Measurements from ENCODE around the gene ABLIM3. TPM values are rescaled to one million over a fixed set of nuclear protein-coding genes. Genes with fewer than 3 reads are reported as not detected.

Gene ABLIM3
- total RNA-seq, 2 experiments from 2014 or later: not detected

DNA sequence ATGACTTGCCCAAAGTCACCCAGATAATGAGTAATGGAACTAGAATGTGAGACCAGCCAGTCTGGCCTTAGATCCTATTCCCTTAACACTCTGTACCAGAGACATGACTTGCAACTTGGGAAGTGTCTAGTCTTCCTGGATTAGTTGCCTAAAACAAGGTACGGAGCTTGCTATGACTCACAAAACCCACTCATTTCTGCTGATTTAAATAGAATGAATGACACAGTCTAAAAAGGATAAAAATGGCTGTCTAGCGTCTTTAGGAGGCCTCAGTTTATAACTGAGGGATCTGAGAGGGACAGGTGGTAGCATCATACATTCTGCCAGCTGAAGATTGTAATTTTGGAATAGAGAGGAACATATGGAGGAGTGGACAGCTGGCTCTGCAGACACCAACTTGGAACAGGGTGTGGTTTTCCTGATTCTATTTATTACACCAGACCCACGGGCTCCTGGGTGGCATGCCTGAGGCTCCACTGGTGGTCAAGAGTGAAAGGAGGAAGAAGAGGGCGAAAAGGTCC is 62.7 kb downstream of the ABLIM3 start:
- Mint-ChIP-seq H3K36me3 (ENCODE audit: low read depth) (no peaks in the 10 kb centered on the region), H3K4me3 (no peak overlapping the region), H3K27ac (no peak overlapping the region), H3K4me1 (ENCODE audit: low read depth) (no peaks in the 10 kb centered on the region), H3K27me3 (ENCODE audit: low read depth) (no peaks in the 10 kb centered on the region), H3K9me3 (no peaks in the 10 kb centered on the region)
- CTCF ChIA-PET: no interaction called here
- no peak for DNase-seq
- intact Hi-C loops (cut with micrococcal nuclease): no loop called here

- Mint-ChIP-seq H3K27me3 (ENCODE audit: low read depth) (no peaks in the 10 kb centered on the region), H3K4me1 (ENCODE audit: low read depth) (no peaks in the 10 kb centered on the region), H3K4me3 (no peak overlapping the region), H3K9me3 (no peaks in the 10 kb centered on the region), H3K36me3 (ENCODE audit: low read depth) (no peaks in the 10 kb centered on the region), H3K27ac (no peak overlapping the region)
- DNase-seq: no peak
- intact Hi-C loops (cut with micrococcal nuclease): no loop called here
- CTCF ChIA-PET: no interaction called here
Observed at GRCh38 chr5:149205625-149206523, 64.6 kb downstream of the ABLIM3 start.

- peaks cover 5% of the 10 kb centered on the region for H3K4me1 Mint-ChIP-seq (ENCODE audit: low read depth)
- no peaks in the 10 kb centered on the region for H3K27me3 Mint-ChIP-seq (ENCODE audit: low read depth)
- no peak for DNase-seq
- CTCF ChIA-PET: no interaction called here
- H3K36me3 Mint-ChIP-seq (ENCODE audit: low read depth): no peaks in the 10 kb centered on the region
- H3K9me3 Mint-ChIP-seq: no peaks in the 10 kb centered on the region
- intact Hi-C loops (cut with micrococcal nuclease): no loop called here
- H3K4me3 Mint-ChIP-seq: no peak overlapping the region
- H3K27ac Mint-ChIP-seq: no peak overlapping the region
Observed at GRCh38 chr5:149206524-149207141, 65.3 kb downstream of the ABLIM3 start.

DNA sequence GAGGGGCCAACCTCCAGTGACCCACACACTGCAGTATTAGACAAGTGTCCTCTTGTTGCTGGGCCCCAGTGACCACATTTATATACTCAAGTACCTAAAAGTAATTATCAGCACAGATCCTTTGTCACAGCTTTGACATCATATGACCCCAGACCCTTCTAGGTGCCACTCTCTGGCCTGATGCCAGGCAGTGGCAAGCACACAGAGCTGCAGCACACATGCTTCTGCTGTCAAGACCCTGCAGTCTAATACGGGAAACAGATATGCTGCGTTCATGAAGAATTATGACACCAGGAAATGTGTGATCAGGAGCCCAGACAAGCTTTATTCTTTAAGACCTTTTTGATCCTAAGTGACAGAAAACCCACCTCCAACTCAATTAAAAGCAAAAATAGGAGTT is 66.5 kb downstream of the ABLIM3 start:
- Mint-ChIP-seq H3K27ac (no peak overlapping the region), H3K4me1 (ENCODE audit: low read depth) (peaks cover 11% of the 10 kb centered on the region), H3K4me3 (no peak overlapping the region), H3K36me3 (ENCODE audit: low read depth) (no peaks in the 10 kb centered on the region), H3K27me3 (ENCODE audit: low read depth) (no peaks in the 10 kb centered on the region), H3K9me3 (no peaks in the 10 kb centered on the region)
- CTCF ChIA-PET: no interaction called here
- intact Hi-C loops (cut with micrococcal nuclease): no loop called here
- DNase-seq: no peak

DNA sequence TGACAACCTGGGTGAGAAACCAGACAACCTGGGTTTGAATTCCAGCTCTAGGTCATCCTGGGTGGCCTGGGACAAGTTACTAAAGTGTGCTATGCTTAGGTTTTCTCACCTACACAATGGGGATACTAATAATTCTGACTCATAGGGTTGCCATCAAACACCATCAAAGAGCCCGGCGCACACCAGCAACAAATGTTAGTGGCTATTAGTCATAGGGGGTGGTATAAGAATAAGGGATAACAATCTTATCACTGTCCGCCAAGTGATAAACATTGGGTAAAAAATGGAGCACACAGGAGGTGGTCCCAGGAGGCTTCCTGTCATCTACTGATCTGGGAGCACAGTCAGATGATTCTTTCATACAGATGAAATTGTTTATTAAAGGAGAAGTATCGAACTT is 68.9 kb downstream of the ABLIM3 start:
- intact Hi-C loops (cut with micrococcal nuclease): no loop called here
- CTCF ChIA-PET: no interaction called here
- no peaks in the 10 kb centered on the region for H3K27me3 Mint-ChIP-seq (ENCODE audit: low read depth)
- H3K27ac Mint-ChIP-seq: no peak overlapping the region
- no peak overlapping the region for H3K4me3 Mint-ChIP-seq
- DNase-seq: no peak
- no peaks in the 10 kb centered on the region for H3K9me3 Mint-ChIP-seq
- H3K4me1 Mint-ChIP-seq (ENCODE audit: low read depth): peaks cover 11% of the 10 kb centered on the region
- H3K36me3 Mint-ChIP-seq (ENCODE audit: low read depth): no peaks in the 10 kb centered on the region

DNA sequence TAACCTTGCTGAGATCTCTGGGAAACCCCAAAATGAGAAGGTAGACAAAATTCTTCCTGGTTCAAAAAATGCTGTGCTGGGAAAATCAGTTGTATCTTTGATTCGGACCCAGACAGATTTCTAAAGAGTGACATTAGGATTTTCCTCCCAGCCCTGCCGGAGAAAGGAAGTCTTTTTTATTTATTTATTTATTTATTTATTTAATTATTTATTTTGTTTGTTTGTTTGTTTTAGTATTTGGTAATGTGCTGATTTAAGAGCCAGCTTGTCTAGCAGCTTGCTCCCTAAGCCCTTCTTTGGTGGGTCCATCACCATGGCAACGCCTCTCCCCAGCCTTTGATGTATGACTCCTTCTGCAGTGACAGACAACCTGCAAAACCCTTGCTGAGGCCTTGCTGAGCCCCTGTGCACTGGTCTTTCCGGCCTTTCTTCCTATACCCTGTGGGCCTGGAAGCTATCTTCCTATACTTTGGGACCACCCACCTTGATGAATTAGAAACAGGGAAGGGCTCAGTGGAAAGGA is 69.7 kb downstream of the ABLIM3 start:
- H3K4me1 Mint-ChIP-seq (ENCODE audit: low read depth): peaks cover 11% of the 10 kb centered on the region
- CTCF ChIA-PET: interaction anchor here (1.0 to 1.6 kb wide), 2 partner anchors 12 to 70 kb away, joined by 3 to 8 read pairs; partner anchors contain the start of gene ABLIM3
- DNase-seq: peak; percentile 12
- H3K27me3 Mint-ChIP-seq (ENCODE audit: low read depth): no peaks in the 10 kb centered on the region
- no peak overlapping the region for H3K4me3 Mint-ChIP-seq
- no peak overlapping the region for H3K27ac Mint-ChIP-seq
- no peaks in the 10 kb centered on the region for H3K9me3 Mint-ChIP-seq
- intact Hi-C loops (cut with micrococcal nuclease): no loop called here
- H3K36me3 Mint-ChIP-seq (ENCODE audit: low read depth): no peaks in the 10 kb centered on the region

DNA sequence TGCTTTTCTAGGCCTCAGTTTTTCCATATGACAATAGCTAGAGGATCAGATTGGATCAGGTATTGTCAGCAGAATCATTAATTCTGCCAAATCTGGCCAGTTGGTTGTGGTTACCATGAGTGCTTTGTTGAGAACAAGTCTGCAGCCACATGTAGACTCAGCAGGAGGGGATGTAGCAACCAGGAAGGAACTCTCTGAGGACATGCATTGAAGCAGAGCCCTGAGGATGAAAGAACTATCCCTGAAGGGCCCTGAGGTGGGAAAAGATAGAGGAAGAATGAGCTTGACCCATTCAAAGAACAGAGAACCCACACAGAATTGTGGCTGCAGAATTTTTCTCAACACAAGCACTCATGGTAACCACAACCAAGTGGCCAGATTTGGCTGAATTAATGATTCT is 70.3 kb downstream of the ABLIM3 start:
- no peak overlapping the region for H3K27ac Mint-ChIP-seq
- no peak for DNase-seq
- H3K9me3 Mint-ChIP-seq: no peaks in the 10 kb centered on the region
- H3K4me3 Mint-ChIP-seq: no peak overlapping the region
- H3K4me1 Mint-ChIP-seq (ENCODE audit: low read depth): peaks cover 11% of the 10 kb centered on the region
- H3K27me3 Mint-ChIP-seq (ENCODE audit: low read depth): no peaks in the 10 kb centered on the region
- intact Hi-C loops (cut with micrococcal nuclease): no loop called here
- H3K36me3 Mint-ChIP-seq (ENCODE audit: low read depth): no peaks in the 10 kb centered on the region
- CTCF ChIA-PET: interaction anchor here (1.0 to 1.6 kb wide), 2 partner anchors 12 to 70 kb away, joined by 3 to 8 read pairs; partner anchors contain the start of gene ABLIM3

DNA sequence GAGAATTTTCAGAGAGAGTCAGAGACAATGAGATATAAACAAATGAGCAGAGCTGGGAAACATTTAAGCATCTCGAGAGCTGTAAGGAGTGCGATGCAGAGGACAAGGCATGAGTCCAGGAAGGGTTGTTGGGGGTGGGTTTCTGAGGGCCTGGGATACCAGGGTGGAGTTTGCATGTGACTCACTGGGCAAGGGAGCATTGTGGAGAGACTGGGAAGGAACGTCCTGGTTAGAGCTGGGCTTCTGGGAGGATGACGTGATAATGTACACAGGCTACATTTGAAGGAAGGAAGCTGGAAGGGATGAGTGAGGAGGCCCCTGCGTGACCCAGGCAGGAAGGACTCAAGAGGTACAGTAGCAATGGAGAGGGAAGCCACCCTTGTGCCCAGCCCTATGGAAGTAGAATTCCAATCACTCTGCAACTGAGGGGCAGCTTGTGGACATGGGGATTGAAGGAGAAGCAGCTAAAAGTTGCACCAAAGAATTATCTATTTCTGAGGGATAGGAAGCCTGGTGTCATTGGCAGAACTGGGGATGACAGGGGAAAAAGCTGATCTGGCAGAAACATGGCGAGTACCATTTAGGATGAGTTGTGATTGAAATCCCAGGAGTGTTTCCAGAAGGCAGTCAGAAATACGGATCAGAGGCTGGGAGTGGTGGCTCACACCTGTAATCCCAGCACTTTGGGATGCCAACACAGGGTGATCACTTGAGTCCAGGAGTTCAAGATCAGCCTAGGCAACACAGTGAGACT is 71.1 kb downstream of the ABLIM3 start:
- Mint-ChIP-seq H3K9me3 (no peaks in the 10 kb centered on the region), H3K27me3 (ENCODE audit: low read depth) (no peaks in the 10 kb centered on the region), H3K27ac (peak overlapping the region; percentile 20), H3K4me1 (ENCODE audit: low read depth) (peaks cover 11% of the 10 kb centered on the region), H3K4me3 (no peak overlapping the region), H3K36me3 (ENCODE audit: low read depth) (no peaks in the 10 kb centered on the region)
- CTCF ChIA-PET: interaction anchor here (1.0 to 1.6 kb wide), 3 partner anchors 11 to 71 kb away, joined by 3 to 8 read pairs (median 3); partner anchors contain the start of gene ABLIM3
- no peak for DNase-seq
- intact Hi-C loops (cut with micrococcal nuclease): no loop called here

DNA sequence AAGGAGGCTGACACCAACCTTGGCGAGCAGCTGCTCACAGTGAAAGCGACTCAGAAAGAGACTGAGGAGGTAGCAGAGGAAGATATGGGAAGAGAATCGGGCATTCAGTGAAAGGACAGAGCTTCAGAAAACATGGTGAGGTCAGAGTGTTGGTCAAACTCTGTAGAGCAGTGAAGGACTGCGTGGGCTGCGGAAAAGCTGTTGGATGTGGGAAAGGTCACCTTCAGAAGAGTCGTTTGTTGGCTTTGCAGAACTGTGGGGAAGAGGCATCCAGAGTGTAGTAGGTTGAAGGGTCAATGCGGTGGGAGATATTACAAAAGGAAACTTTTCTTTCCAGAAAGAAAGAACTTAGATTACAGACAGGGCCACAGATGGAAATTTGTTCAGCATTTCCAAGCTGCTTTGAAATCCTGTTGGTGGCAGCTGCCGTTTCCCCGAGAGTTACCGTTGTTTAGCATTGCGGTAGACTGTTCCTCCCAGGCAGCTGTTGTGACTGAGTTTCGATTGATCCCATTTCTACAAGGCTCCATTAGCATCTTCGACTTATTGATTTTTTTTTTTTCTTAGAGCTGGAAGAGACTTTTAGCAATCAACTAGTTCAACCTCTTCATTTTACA is 72.1 kb downstream of the ABLIM3 start:
- Mint-ChIP-seq H3K27ac (no peak overlapping the region), H3K27me3 (ENCODE audit: low read depth) (no peaks in the 10 kb centered on the region), H3K4me1 (ENCODE audit: low read depth) (peaks cover 11% of the 10 kb centered on the region), H3K4me3 (no peak overlapping the region), H3K36me3 (ENCODE audit: low read depth) (no peaks in the 10 kb centered on the region), H3K9me3 (no peaks in the 10 kb centered on the region)
- intact Hi-C loops (cut with micrococcal nuclease): no loop called here
- CTCF ChIA-PET: interaction anchor here (1.6 kb wide), 1 partner anchor 28 kb away, joined by 3 read pairs; no protein-coding TSS in a partner anchor
- no peak for DNase-seq

DNA sequence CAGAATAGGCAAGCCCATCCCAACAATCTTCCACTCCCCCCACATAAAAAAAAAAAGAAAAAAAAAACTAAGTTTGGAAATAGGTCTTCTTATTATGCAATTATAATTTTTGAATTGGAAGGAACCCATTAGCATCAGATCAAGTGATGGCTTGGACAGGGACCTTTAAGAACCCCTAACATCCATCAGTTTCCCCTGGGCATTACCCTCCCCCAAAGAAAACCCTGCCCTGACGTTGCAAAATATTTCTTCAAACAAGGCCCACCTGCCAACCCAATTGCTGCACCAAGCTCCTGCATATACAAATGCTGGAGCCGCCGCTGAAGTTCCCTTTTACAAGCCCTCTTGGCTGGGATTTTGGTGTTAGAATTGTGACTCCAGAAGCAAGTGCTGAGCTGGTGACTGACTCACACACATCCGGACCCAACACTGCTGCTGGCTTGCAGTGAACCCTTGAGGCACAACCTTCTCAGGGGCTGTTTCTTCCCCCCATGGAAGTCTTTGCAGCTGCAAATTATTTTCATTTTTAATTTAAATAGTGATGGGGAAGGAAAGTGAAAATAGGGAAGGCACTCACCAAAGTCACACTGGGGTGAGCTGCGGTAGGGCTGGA is 74.3 kb downstream of the ABLIM3 start:
- no peak for DNase-seq
- CTCF ChIA-PET: no interaction called here
- H3K4me1 Mint-ChIP-seq (ENCODE audit: low read depth): peaks cover 11% of the 10 kb centered on the region
- H3K27ac Mint-ChIP-seq: no peak overlapping the region
- H3K4me3 Mint-ChIP-seq: no peak overlapping the region
- H3K36me3 Mint-ChIP-seq (ENCODE audit: low read depth): no peaks in the 10 kb centered on the region
- intact Hi-C loops (cut with micrococcal nuclease): no loop called here
- H3K27me3 Mint-ChIP-seq (ENCODE audit: low read depth): no peaks in the 10 kb centered on the region
- H3K9me3 Mint-ChIP-seq: no peaks in the 10 kb centered on the region

- Mint-ChIP-seq H3K27me3 (ENCODE audit: low read depth) (no peaks in the 10 kb centered on the region), H3K4me3 (no peak overlapping the region), H3K4me1 (ENCODE audit: low read depth) (peaks cover 8% of the 10 kb centered on the region), H3K27ac (no peak overlapping the region), H3K36me3 (ENCODE audit: low read depth) (no peaks in the 10 kb centered on the region), H3K9me3 (no peaks in the 10 kb centered on the region)
- intact Hi-C loops (cut with micrococcal nuclease): no loop called here
- CTCF ChIA-PET: no interaction called here
- no peak for DNase-seq
Observed at GRCh38 chr5:149216496-149216895, 75.2 kb downstream of the ABLIM3 start.

Data from activated naive CD4-positive, alpha-beta T cell treated with anti-CD3 and anti-CD28 coated beads for 36 hours (primary cell).